PC-3 (cell line): ENCODE measurements around the gene SOX6. TPM values are rescaled to one million over a fixed set of nuclear protein-coding genes. Genes with fewer than 3 reads are reported as not detected.

Experiments used
- ATAC-seq: fragments of 200-7000 bp; cut with Tn5 transposase; 2 replicates; pipeline ENCODE4 v1.9.1; 2020; ENCODE audit warnings: mild to moderate bottlenecking, moderate library complexity
- BruUV-seq: library from RNA; stranded (reverse); fragments of 400-500 nt; replicated peaks from 2 replicates; lab custom pipeline; 2021; lab: Mats Ljungman, UMichigan
- CTCF ChIA-PET: fragments of 300-600 bp; sonication (Branson Sonifier 250); formaldehyde crosslinking; loops from one replicate; lab custom pipeline; 2022; ENCODE audit warnings: antibody characterized with exemption; lab: Charles Lee
- POLR2A ChIA-PET: fragments of 300-600 bp; sonication (Branson Sonifier 250); formaldehyde crosslinking; loops from one replicate; lab custom pipeline; 2022; ENCODE audit warnings: antibody characterized with exemption; ENCODE audit not compliant: unreplicated experiment; lab: Charles Lee
- DNase-seq: peaks from one replicate; pipeline ENCODE4 v3.0.0-alpha.2; 2015
- H2AFZ ChIP-seq: fragments of 300-600 bp; sonication (generic); 2 replicates; pipeline ENCODE4 v1.6.0; 2016; ENCODE audit warnings: antibody characterized with exemption, low read length
- H3F3A ChIP-seq: fragments of 300-600 bp; sonication (generic); one replicate; pipeline ENCODE4 v1.6.0; 2017; ENCODE audit warnings: antibody characterized with exemption, low read length, control low read depth, mild to moderate bottlenecking; ENCODE audit not compliant: unreplicated experiment
- H3K27ac ChIP-seq: fragments of 300-600 bp; sonication (generic); 2 replicates; pipeline ENCODE4 v1.5.1; 2016; ENCODE audit warnings: mild to moderate bottlenecking, low read length
- H3K27me3 ChIP-seq: fragments of 300-600 bp; sonication (generic); 2 replicates; pipeline ENCODE4 v1.6.1; 2016; ENCODE audit warnings: low read length, mixed read lengths
- H3K36me3 ChIP-seq: fragments of 300-600 bp; sonication (generic); 2 replicates; pipeline ENCODE4 v1.6.1; 2016; ENCODE audit warnings: low read depth, mixed run types, low read length, mixed read lengths
- H3K4me1 ChIP-seq: fragments of 300-600 bp; sonication (generic); 2 replicates; pipeline ENCODE4 v1.5.1; 2016; ENCODE audit warnings: low read length; ENCODE audit not compliant: insufficient read depth
- H3K4me2 ChIP-seq: fragments of 300-600 bp; sonication (generic); 2 replicates; pipeline ENCODE4 v1.6.0; 2016; ENCODE audit warnings: low read length
- H3K4me3 ChIP-seq: fragments of 300-600 bp; sonication (generic); 2 replicates; pipeline ENCODE4 v1.5.1; 2016; ENCODE audit warnings: mild to moderate bottlenecking, low read length, mixed read lengths
- H3K79me2 ChIP-seq: fragments of 300-600 bp; sonication (generic); 2 replicates; pipeline ENCODE4 v1.6.1; 2017; ENCODE audit warnings: low read length, mixed read lengths
- H3K9ac ChIP-seq: fragments of 300-600 bp; sonication (generic); 2 replicates; pipeline ENCODE4 v1.6.0; 2016; ENCODE audit warnings: mild to moderate bottlenecking, low read length
- H3K9me2 ChIP-seq: fragments of 300-600 bp; sonication (generic); replicated peaks from 2 replicates; pipeline ENCODE4 v1.6.1; 2016; ENCODE audit warnings: mixed run types, low read length, mixed read lengths
- H3K9me3 ChIP-seq: fragments of 300-600 bp; sonication (generic); 2 replicates; pipeline ENCODE4 v1.6.1; 2016; ENCODE audit warnings: low read length, mixed read lengths
- H4K20me1 ChIP-seq: fragments of 300-600 bp; sonication (generic); 2 replicates; pipeline ENCODE4 v1.6.1; 2016; ENCODE audit warnings: low read length, mixed read lengths
- EZH2 ChIP-seq: fragments of 300-600 bp; sonication (generic); IDR thresholded peaks from one replicate; pipeline ENCODE4 v1.6.1; 2017; ENCODE audit warnings: antibody characterized with exemption, mild to moderate bottlenecking, low read length; ENCODE audit not compliant: unreplicated experiment
- EZH2phosphoT487 ChIP-seq: fragments of 300-600 bp; sonication (generic); IDR thresholded peaks from 2 replicates; pipeline ENCODE4 v1.6.1; 2018; ENCODE audit warnings: mild to moderate bottlenecking, antibody characterized with exemption, low read length, borderline replicate concordance
- intact Hi-C: fragments of 100-400 bp; cut with micrococcal nuclease; formaldehyde crosslinking; loops from 2 replicates; pipeline ENCODE4 v1.9.0; 2023
- total RNA-seq: library from RNA; depleted of rRNA; stranded (reverse); fragments of >200 nt; gene quantifications from 2 replicates; pipeline ENCODE4 v1.2.3, GENCODE V29; 2014
- TF ChIP-seq, protein P1 (sequence below): fragments of 300-600 bp; sonication (generic); conservative IDR thresholded peaks from 2 replicates; pipeline ENCODE4 v1.5.1; 2017; ENCODE audit warnings: antibody characterized with exemption, low read depth, mild to moderate bottlenecking, low read length

SOX6 gene
- total RNA-seq, 1 experiment from 2014 or later = not detected

DNA sequence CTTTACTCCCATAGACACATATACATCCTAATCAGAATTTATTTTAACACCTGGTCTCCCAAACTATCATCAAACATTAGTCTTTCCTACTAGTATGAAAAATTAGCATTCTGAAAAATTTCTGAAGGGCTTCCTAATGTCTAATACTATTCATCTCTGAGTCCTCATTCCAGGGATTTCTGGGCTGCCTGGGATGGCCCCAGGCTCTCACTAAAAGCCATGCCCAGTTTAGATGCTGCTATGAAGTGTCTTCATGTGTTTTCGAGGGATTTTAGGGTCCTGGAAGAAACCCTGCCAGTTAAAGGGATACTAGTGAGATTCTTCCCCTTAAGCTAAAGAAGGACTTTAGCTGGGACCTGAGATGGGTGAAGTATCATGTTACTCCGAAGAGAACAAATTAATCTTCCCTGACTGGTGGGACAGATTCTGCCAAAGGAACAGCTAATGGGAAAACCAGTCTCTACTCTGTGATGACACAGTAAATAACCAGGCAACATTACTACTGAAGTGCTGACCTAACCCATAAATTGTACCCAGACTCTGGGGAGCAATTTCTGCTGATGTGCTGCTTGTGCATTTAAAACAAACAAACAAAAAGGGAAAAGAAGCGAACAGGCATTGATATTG lies 342.6 kb downstream of the SOX6 start:
- Histone ChIP-seq H3K79me2 (no peaks in the 10 kb centered on the region), H3K4me3 (no peak overlapping the region), H3K27me3 (peaks cover 15% of the 10 kb centered on the region; the same call in 1 of the 2 replicates), H3K4me2 (no peak overlapping the region), H3K9me2 (no peaks in the 10 kb centered on the region), H3K9ac (no peak overlapping the region), H3K36me3 (no peaks in the 10 kb centered on the region), H3K9me3 (no peaks in the 10 kb centered on the region), H3K4me1 (no peaks in the 10 kb centered on the region), H3K27ac (no peak overlapping the region), H4K20me1 (no peaks in the 10 kb centered on the region), H2AFZ (no peak overlapping the region), H3F3A (no peaks in the 10 kb centered on the region)
- ChIA-PET POLR2A (no interaction called here), CTCF (no interaction called here)
- no peak for DNase-seq
- intact Hi-C loops = no loop called here
- BruUV-seq = no TSS peak
- no peak for TF ChIP-seq EZH2phosphoT487
- TF ChIP-seq, protein P1, sequence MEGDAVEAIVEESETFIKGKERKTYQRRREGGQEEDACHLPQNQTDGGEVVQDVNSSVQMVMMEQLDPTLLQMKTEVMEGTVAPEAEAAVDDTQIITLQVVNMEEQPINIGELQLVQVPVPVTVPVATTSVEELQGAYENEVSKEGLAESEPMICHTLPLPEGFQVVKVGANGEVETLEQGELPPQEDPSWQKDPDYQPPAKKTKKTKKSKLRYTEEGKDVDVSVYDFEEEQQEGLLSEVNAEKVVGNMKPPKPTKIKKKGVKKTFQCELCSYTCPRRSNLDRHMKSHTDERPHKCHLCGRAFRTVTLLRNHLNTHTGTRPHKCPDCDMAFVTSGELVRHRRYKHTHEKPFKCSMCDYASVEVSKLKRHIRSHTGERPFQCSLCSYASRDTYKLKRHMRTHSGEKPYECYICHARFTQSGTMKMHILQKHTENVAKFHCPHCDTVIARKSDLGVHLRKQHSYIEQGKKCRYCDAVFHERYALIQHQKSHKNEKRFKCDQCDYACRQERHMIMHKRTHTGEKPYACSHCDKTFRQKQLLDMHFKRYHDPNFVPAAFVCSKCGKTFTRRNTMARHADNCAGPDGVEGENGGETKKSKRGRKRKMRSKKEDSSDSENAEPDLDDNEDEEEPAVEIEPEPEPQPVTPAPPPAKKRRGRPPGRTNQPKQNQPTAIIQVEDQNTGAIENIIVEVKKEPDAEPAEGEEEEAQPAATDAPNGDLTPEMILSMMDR = no peak
- TF ChIP-seq EZH2 = no peak
- ATAC-seq = no peak

DNA sequence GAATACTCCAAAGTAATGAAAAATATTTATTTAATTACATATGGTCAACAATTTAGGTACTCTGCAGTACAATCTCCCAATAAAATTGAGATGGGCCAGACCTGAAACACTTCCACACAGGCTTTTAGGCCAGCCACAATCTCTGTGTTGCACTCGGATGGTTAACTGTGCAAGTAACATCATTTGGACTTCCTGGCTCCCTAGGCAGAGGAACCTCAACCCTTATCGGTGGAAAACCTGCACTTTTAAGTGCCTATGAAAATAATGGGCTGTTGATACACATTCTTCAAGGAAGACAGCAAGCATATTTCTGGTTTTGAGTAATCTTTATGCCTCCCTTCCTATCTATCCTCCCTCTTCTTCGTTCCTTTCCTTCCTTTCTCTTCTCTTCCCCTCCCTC lies 343.1 kb downstream of the SOX6 start:
- ChIA-PET POLR2A (no interaction called here), CTCF (no interaction called here)
- H3K27ac ChIP-seq = no peak overlapping the region
- H3K36me3 ChIP-seq = no peaks in the 10 kb centered on the region
- TF ChIP-seq, protein P1 = no peak
- TF ChIP-seq EZH2 = no peak
- no peak for TF ChIP-seq EZH2phosphoT487
- no peak for DNase-seq
- no peaks in the 10 kb centered on the region for H3K4me1 ChIP-seq
- H3K27me3 ChIP-seq = peaks cover 15% of the 10 kb centered on the region; the same call in 1 of the 2 replicates
- no peaks in the 10 kb centered on the region for H3K9me3 ChIP-seq
- H3K9me2 ChIP-seq = no peaks in the 10 kb centered on the region
- H2AFZ ChIP-seq = no peak overlapping the region
- no peak for ATAC-seq
- no peaks in the 10 kb centered on the region for H3F3A ChIP-seq
- H3K79me2 ChIP-seq = no peaks in the 10 kb centered on the region
- intact Hi-C loops = no loop called here
- BruUV-seq = no TSS peak
- no peak overlapping the region for H3K9ac ChIP-seq
- H3K4me2 ChIP-seq = no peak overlapping the region
- H3K4me3 ChIP-seq = no peak overlapping the region
- H4K20me1 ChIP-seq = no peaks in the 10 kb centered on the region

DNA sequence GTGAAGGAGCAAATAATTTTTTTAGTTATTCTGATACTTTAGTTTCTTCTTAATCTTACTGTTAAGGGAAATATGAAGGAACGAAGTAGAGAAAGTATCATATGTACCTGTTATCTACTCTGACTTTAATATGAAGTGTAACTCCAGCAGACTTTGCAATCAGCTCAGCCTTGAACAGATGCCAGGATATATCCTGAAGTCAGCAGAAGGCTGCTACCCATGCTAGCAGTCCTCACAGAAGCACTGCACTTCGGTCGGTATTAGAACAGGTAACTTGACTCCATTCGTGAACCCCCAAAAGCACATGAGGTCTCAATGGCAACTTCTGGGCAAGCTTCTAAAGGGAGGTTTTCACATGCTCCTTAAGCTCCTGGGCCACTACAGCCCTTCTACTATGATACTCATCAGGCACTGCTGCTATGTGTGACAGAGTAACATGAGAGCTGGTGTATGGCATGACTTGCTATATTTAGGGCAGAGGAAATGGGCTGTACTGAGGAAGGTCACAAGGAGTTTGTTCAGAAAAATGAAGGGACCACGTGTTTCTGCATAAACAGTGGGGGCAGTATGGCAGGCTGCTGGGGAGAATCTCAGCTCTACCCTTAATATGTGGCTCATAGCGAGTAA lies 344.1 kb downstream of the SOX6 start:
- Histone ChIP-seq H3F3A (no peaks in the 10 kb centered on the region), H3K4me3 (no peak overlapping the region), H3K79me2 (no peaks in the 10 kb centered on the region), H3K9me3 (no peaks in the 10 kb centered on the region), H4K20me1 (no peaks in the 10 kb centered on the region), H3K9ac (no peak overlapping the region), H3K27ac (no peak overlapping the region), H2AFZ (no peak overlapping the region), H3K27me3 (peaks cover 15% of the 10 kb centered on the region; the same call in 1 of the 2 replicates), H3K4me2 (no peak overlapping the region), H3K36me3 (no peaks in the 10 kb centered on the region), H3K4me1 (no peaks in the 10 kb centered on the region), H3K9me2 (no peaks in the 10 kb centered on the region)
- intact Hi-C loops = no loop called here
- ChIA-PET POLR2A (no interaction called here), CTCF (no interaction called here)
- ATAC-seq (no peak), DNase-seq (no peak)
- TF ChIP-seq EZH2 = no peak
- TF ChIP-seq, protein P1 = no peak
- TF ChIP-seq EZH2phosphoT487 = no peak
- BruUV-seq = no TSS peak
